ENCODE results near the gene PRKCI.

- TF ChIP-seq, protein P1, sequence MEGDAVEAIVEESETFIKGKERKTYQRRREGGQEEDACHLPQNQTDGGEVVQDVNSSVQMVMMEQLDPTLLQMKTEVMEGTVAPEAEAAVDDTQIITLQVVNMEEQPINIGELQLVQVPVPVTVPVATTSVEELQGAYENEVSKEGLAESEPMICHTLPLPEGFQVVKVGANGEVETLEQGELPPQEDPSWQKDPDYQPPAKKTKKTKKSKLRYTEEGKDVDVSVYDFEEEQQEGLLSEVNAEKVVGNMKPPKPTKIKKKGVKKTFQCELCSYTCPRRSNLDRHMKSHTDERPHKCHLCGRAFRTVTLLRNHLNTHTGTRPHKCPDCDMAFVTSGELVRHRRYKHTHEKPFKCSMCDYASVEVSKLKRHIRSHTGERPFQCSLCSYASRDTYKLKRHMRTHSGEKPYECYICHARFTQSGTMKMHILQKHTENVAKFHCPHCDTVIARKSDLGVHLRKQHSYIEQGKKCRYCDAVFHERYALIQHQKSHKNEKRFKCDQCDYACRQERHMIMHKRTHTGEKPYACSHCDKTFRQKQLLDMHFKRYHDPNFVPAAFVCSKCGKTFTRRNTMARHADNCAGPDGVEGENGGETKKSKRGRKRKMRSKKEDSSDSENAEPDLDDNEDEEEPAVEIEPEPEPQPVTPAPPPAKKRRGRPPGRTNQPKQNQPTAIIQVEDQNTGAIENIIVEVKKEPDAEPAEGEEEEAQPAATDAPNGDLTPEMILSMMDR (IDR thresholded peaks at IDR 0.05) = no peak
- TF ChIP-seq, protein P2, sequence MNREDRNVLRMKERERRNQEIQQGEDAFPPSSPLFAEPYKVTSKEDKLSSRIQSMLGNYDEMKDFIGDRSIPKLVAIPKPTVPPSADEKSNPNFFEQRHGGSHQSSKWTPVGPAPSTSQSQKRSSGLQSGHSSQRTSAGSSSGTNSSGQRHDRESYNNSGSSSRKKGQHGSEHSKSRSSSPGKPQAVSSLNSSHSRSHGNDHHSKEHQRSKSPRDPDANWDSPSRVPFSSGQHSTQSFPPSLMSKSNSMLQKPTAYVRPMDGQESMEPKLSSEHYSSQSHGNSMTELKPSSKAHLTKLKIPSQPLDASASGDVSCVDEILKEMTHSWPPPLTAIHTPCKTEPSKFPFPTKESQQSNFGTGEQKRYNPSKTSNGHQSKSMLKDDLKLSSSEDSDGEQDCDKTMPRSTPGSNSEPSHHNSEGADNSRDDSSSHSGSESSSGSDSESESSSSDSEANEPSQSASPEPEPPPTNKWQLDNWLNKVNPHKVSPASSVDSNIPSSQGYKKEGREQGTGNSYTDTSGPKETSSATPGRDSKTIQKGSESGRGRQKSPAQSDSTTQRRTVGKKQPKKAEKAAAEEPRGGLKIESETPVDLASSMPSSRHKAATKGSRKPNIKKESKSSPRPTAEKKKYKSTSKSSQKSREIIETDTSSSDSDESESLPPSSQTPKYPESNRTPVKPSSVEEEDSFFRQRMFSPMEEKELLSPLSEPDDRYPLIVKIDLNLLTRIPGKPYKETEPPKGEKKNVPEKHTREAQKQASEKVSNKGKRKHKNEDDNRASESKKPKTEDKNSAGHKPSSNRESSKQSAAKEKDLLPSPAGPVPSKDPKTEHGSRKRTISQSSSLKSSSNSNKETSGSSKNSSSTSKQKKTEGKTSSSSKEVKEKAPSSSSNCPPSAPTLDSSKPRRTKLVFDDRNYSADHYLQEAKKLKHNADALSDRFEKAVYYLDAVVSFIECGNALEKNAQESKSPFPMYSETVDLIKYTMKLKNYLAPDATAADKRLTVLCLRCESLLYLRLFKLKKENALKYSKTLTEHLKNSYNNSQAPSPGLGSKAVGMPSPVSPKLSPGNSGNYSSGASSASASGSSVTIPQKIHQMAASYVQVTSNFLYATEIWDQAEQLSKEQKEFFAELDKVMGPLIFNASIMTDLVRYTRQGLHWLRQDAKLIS (CRISPR knock-in tag; IDR thresholded peaks at IDR 0.05; ENCODE audit: borderline replicate concordance) = no peak
- TF ChIP-seq MAX (CRISPR knock-in tag; IDR thresholded peaks at IDR 0.05) = no peak
- TF ChIP-seq CBFB (CRISPR knock-in tag; IDR thresholded peaks at IDR 0.05; ENCODE audit: low read depth) = no peak
- no peak for TF ChIP-seq CREB1 (CRISPR knock-in tag; IDR thresholded peaks at IDR 0.05)
- TF ChIP-seq ERG (CRISPR knock-in tag; IDR thresholded peaks at IDR 0.05) = no peak
- no peak for TF ChIP-seq RELA (CRISPR knock-in tag; IDR thresholded peaks at IDR 0.05; ENCODE audit: borderline replicate concordance)
- no peak for TF ChIP-seq SMAD3 (CRISPR knock-in tag; IDR thresholded peaks at IDR 0.05; ENCODE audit: borderline replicate concordance)
- no peak for TF ChIP-seq E2F4 (CRISPR knock-in tag; IDR thresholded peaks at IDR 0.05; ENCODE audit: borderline replicate concordance, low read depth)
- TF ChIP-seq CREM (CRISPR knock-in tag; IDR thresholded peaks at IDR 0.05) = no peak
- TF ChIP-seq ELF4 (CRISPR knock-in tag; IDR thresholded peaks at IDR 0.05; ENCODE audit: low read depth) = no peak
These were observed 108.9 kb downstream of the PRKCI start for GRCh38 chr3:170331143-170331542.

All from WTC11 (cell line).